Vagina (tissue), 2 donors: Measurements from ENCODE around the gene IFT52.
"Not testable (repeated sequence)": the region's sequence is repeated elsewhere in the genome, so short reads cannot be mapped to it uniquely, and the experiment has no call there.

Experiments
- POLR2AphosphoS5 ChIP-seq, 2 donors: sonication (generic); formaldehyde crosslinking; IDR thresholded peaks; one replicate each; pipeline ENCODE4 v1.9.0; 2017; ENCODE audit warnings: antibody characterized with exemption in 2 of 2, mild to moderate bottlenecking in 2 of 2, low read depth in 1 of 2; ENCODE audit not compliant: insufficient read depth in 1 of 2
- TF ChIP-seq, protein P1 (sequence below), 3 experiments: fragments of 450-650 bp in 2 of 3; fragments of 200-600 bp in 1 of 3; sonication (generic) in 1 of 3; IDR thresholded peaks; one replicate each; pipeline ENCODE4 v1.5.1; 2017 to 2019; ENCODE audit warnings: antibody characterized with exemption in 3 of 3, mild to moderate bottlenecking in 2 of 3, moderate library complexity in 2 of 3

DNA sequence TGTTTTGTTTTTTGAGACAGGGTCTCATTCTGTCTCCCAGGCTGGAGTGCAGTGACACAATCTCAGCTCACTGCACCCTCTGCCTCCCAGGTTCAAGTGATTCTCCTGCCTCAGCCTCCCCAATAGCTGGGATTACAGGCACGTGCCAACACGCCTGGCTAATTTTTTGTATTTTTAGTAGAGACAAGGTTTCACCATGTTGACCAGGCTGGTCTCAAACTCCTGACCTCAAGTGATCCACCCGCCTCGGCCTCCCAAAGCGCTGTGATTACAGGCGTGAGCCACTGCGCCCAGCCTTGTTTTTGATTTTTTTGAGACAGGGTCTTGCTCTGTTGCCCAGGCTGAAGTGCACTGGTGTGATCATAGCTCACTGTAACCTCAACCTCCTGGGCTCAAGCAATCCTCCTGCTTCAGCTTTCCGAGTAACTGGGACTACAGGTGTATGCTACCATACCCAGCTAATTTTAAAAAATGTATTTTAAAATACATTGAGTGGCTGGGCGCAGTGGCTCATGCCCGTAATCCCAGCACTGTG, 61.0 kb downstream of the IFT52 start:
- TF ChIP-seq, protein P1, sequence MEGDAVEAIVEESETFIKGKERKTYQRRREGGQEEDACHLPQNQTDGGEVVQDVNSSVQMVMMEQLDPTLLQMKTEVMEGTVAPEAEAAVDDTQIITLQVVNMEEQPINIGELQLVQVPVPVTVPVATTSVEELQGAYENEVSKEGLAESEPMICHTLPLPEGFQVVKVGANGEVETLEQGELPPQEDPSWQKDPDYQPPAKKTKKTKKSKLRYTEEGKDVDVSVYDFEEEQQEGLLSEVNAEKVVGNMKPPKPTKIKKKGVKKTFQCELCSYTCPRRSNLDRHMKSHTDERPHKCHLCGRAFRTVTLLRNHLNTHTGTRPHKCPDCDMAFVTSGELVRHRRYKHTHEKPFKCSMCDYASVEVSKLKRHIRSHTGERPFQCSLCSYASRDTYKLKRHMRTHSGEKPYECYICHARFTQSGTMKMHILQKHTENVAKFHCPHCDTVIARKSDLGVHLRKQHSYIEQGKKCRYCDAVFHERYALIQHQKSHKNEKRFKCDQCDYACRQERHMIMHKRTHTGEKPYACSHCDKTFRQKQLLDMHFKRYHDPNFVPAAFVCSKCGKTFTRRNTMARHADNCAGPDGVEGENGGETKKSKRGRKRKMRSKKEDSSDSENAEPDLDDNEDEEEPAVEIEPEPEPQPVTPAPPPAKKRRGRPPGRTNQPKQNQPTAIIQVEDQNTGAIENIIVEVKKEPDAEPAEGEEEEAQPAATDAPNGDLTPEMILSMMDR (IDR thresholded peaks at IDR 0.05), result not testable (repeated sequence)
- TF ChIP-seq POLR2AphosphoS5 (IDR thresholded peaks at IDR 0.05; ENCODE audit: insufficient read depth in 1 of 2, low read depth in 1 of 2), result not testable (repeated sequence)
